Stimulated activated CD4-positive, alpha-beta T cell treated with anti-CD3 and anti-CD28 coated beads, TNF-alpha, amount 100 ng/mL, for 4 hours (primary cell): ENCODE results near the gene NEK10.
"Not testable (repeated sequence)": the region's sequence is repeated elsewhere in the genome, so short reads cannot be mapped to it uniquely, and the experiment has no call there.

ENCODE experiments used
- DNase-seq, 3 experiments: peaks; one replicate each; pipeline ENCODE4 v3.0.0-alpha.2; 2020; ENCODE audit warnings: low read depth in 3 of 3

Gene NEK10

DNA sequence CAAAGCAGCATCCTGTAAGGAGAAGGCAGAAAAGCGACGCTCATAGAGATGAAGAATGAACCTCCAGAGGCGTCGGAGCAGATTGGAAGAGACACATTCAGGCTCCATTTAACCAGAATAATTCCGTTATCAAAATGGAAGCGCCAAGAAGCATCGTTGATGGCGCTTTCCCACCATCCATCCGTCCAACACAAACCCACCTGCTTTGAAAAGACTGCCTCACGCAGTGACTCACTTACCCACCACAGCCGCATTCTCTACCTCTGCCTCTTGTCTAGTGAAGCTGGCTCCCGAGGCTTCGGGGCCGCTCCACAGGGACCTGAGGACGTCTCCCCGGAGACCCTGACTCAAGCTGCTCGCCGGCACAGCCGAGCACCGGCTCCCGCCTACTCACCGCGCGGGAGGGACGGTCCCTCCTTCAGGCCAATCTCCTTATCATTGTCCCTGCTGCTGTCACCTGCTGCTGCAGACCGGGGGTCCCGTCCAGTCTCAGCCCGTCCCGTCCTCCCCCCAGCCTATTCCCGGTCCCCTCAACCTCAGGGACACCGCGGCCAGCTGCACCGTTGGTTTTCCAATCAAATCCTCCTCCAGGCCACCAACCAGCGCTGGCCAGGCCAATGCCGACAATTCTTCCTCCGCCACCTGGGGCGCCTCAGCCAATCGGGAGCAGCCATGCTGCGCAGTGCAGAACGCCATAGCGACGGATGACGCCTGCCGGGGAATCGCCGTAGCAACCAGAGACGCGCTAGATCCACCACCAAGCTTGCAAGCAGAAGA lies at the start of gene NEK10:
NEK10 (minus strand) TSS at position 553 of the 777 bp plus-strand sequence. CDS start 16,501 bp downstream, outside the sequence.
- peak; percentile 75 to 86 (median 80) for DNase-seq

DNA sequence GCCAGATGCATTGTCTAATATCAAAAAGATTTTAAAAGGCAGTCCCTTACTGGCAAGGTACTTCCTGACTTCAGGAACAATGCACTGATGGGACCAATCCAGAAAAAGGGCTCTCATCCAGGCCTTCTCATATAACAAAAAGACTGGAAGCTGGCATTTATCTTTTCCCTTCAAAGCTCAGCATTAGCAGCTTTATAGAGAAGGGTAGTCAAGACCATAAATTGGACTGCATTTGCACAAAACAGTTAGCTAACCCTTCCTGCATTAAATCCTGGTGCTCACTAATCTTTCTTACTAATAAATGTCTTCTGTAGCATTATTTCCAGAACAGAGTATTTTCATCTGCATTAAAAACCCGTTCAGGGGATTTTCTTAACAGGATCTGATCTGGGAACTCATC lies 46.0 kb upstream of the NEK10 start:
- DNase-seq: no peak

DNA sequence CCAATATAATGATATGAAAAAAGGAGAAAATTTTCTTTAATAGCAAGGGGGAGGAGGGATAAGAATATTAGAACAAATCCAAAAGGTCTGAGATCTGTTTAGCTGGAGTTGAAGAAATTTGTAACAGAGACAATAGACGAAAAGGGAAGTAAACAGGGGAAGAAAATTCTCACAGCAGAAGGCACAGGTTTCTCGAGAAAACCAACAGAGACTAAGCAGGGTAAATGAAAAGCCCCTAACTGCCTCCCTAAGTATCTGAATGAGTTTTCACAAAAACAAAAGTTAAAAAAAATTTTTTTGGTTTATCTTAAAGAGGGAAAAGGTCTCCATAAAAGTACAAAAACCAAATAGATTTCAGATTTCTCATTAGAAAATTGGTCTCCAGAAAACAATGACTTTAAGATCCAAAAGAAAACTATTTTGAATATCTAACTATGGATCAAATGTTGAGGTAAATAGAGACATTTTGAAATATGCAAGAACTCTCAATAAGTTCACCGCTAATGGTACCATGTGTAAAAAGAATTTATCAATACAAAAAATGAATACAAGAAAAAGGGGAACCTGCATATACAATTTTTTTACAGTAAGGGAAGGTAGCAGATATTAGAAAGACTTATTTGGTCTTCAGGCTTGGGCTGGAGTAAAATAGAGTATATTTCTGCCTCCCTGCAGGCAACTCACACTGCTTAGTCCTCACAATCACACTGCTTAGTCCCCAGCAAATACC lies 23.9 kb upstream of the NEK10 start:
- no peak for DNase-seq

DNA sequence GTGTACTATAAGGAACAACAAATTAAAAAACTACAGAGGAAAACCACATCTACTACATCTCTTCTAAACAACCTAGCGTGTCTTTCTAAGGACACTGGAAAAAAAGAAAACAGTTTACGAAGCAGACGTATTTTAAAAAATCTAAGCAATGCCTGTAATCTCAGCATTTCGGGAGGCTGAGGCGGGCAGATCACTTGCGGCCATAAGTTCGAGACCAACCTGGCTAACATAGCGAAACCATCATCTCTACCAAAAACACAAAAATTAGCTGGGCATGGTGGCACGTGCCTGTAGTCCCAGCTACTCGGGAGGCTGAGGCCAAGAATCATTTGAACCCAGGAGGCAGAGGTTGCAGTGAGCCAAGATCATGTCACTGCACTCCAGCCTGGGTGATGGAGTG lies 23.2 kb upstream of the NEK10 start:
- not testable (repeated sequence) for DNase-seq

- DNase-seq: no peak
Measured at GRCh38 chr3:27391796-27392195, 22.6 kb upstream of the NEK10 start.

GRCh38 chr3:27387625-27388024 lies 18.4 kb upstream of the NEK10 start:
- no peak for DNase-seq

DNA sequence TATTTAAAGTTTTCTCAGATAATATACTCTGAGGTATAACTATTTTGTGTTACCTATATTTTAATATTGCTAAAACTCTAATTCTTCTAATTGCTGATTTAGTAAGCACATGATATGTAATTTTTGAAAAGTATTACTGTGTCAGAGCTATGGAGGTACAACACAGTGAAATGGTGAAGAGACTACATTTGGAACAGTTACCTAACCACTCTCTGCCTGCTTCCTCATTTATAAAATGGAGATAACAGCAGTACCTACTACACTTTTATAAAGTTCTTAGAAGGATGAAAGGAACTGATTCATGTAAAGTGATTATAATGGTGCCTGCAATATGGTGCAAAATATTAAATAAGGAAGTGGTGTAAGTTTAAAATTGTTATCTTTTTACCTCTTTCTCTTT lies 16.3 kb upstream of the NEK10 start:
- no peak for DNase-seq

- DNase-seq: no peak
Measured at GRCh38 chr3:27384191-27384590, 15.0 kb upstream of the NEK10 start.

DNA sequence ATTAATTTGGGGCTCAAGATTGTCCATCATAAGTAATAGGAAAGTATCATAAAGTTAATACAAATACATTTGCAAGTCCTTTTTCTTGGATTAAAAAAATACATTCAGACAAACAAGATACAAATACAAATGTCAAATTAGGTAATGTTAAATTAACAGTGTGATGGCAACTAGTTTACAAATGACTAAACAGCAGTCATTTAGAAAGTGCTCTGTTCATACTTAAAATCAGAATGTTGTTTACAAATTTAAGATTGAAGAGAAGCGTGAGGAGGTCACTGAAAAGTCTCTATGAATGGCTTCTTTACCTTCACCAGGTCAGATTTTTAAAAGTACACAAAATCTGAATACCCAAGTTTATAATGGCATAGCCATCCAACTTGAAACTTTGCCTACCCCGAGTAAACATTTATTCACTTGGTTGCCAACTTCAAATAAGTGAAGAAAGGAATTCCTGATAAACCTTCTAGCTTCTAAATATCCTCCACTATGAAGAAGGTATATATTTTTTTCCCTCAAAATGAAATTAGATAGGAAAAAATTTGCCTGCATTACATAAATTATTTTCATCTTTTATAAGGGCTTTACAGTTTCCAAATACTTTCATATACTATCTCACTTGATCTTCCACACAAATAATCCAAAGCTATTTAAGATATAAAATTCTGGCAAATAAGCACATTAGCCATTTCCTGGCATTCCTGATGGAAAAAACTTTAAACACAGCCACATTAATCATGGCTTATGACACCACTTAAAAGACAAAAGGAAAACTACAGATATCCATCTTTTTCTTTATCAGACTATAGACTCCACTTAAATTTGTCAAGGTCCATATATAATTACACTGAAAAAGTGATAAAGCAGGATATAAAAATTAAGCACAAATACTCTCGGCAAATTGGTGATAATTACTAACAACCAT lies 11.5 kb upstream of the NEK10 start:
- no peak for DNase-seq

- no peak for DNase-seq
Measured at GRCh38 chr3:27378331-27378730, 9.1 kb upstream of the NEK10 start.

DNA sequence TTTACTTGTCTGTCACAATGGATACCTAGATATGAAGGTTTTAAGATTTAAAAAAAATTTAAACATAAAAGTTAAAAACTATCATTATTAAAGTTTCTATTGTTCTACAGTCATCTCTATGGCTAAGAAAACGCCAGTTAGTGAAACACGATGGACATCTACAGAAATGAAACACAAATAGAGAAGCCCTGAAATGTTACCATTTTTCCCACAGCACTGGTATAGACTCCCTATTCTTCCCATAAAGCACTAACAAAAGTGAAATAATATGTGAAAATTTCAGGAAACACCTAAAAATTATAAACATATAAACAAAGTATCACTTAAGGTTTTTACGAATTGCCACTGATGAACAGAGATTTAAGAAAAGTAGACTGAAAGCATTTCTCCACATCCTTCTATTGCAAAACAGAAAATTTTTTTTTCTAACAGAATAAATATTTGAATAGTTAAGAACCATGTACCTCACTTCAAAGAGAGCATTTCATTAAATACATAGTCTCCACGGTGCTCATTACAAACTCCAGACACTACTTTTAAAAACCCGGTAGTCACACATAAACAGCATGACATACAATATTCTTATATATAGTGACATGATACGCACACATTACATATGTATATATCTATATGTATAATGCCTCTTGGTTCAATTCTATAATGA lies 7.1 kb upstream of the NEK10 start:
- DNase-seq: no peak

DNA sequence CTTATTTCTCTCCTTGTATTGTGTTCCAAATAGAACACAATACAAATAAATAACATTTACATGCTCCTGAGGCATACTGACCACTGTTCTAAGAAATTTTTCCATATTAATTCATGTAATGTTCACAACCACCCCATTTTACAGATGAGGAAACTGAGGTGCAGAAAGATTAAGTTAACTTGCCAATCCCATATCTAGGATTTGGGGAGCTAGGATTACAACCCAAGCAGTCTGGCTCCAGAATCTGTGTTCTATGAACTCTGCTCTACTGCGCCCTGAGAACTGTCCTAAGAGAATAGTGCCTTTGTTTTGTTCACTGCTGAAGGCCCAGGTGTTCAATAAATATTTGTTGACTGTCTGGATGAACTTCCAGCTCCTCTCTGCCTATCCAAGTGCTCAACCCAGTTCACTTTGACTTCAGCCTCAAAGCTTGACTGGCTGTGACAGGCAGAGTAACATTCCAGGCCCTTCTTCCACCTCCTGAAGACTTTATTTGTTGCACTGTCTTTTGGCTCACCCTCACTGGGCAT lies 3.1 kb downstream of the NEK10 start:
- DNase-seq: no peak

- no peak for DNase-seq
Measured at GRCh38 chr3:27360113-27361078, 8.8 kb downstream of the NEK10 start.

DNA sequence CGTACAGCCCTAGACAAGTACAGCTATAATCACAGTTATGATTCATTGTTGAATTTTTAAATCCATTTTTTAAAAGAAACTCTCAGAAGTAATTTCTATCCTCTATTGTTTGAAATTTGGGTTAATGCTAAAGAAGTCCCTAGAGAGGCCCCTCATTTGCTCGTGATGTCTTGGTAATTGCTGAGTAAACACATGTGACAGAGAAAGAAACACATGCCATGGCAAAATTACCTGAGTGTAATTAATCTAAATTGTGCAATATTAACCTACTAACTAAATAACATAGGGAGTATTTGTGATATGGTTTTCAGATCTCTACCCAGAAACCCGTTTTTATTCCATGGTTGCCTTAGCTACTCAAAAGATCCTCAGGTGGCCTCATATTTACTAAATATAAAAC lies 10.8 kb downstream of the NEK10 start:
- DNase-seq: no peak

GRCh38 chr3:27357665-27358258 lies 11.4 kb downstream of the NEK10 start:
- peak in 2 of 3 experiments; percentile 13 to 29 for DNase-seq

- DNase-seq: no peak
Measured at GRCh38 chr3:27356976-27357375, 12.2 kb downstream of the NEK10 start.

DNA sequence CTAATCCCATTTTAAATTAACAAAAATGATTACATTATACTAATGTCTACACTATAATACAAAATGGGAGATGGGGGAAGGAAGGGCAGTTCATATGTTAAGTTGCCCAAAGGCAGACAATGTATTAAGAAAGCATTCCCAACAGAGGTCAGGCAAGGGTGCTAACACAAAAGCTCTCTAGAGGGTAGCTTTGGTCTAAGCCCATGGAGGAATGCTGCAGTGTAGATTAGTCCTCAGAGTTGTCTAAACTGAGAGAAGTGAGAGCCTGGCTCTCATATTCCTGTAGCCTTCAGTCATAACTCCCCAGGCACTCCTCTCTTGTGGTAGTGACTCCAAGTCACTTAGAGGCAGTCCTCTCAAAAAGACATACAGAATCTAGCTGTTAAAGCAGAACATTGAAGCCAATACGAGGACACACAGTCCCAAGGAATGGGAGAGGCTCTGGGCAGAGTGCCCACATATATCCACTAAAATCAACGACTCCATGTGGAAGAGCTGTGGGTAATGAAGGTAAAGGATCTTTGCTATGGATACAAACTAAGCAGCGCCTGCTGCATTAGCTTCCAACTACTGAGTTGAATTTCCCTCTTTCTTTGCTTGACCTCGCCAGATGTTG lies 14.5 kb downstream of the NEK10 start:
- DNase-seq: no peak

DNA sequence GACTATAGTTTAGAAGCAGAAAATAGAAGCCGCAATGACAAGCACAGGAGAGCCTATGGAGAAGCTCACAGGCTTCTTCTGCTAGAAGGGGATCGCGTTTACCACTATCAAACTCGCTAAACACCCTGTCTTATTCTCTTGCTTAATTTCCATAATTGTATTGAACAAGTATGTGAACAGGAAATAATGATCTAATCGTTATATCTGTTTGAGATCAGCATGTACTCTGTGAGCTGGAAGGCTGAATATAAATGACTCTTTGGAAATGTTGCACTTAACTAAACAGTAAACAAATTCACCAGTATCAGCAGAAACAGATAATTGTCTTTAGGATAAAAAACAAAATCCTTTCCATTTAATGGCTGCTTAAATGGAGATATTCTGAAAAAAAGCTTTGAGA lies 15.0 kb downstream of the NEK10 start:
- no peak for DNase-seq

- DNase-seq: no peak
Measured at GRCh38 chr3:27353221-27353620, 16.0 kb downstream of the NEK10 start.
